PFSK-1 (cell line): Measurements from ENCODE around the gene PLEKHM3.

Experiments used
- POLR2AphosphoS5 ChIP-seq: IDR thresholded peaks from 2 replicates; pipeline ENCODE4 v1.6.1; 2012; ENCODE audit warnings: low read depth, mild to moderate bottlenecking, control low read depth, low read length, moderate library complexity
- SIN3A ChIP-seq: IDR thresholded peaks from 2 replicates; pipeline ENCODE4 v1.6.1; 2012; ENCODE audit warnings: mild to moderate bottlenecking, low read length, moderate library complexity, borderline replicate concordance; ENCODE audit not compliant: insufficient read depth

- no peak for TF ChIP-seq SIN3A
- no peak for TF ChIP-seq POLR2AphosphoS5
Measured at GRCh38 chr2:207784898-207785297, 240.4 kb downstream of the PLEKHM3 start.
